HT1080 (cell line): ENCODE results near the gene ST6GAL2. TPM values are rescaled to one million over a fixed set of nuclear protein-coding genes. Genes with fewer than 3 reads are reported as not detected.
A peak's percentile ranks its signal among the peaks of the same experiment; 100 is the strongest.

ENCODE experiments used
- DNase-seq: peaks from one replicate; pipeline ENCODE4 v3.0.0-alpha.2; 2015; ENCODE audit warnings: low read depth
- polyA plus RNA-seq, 2 experiments: library from polyadenylated mRNA; depleted of rRNA; stranded (reverse); fragments of >200 nt; gene quantifications; 2 replicates each; pipeline ENCODE4 v1.2.3, GENCODE V29; 2015
- total RNA-seq: library from RNA; depleted of rRNA; stranded (reverse); fragments of >200 nt; shearing (Covaris generic); gene quantifications from 2 replicates; pipeline ENCODE4 v1.2.3, GENCODE V29; 2014; rRNA removed

The ST6GAL2 gene
- total RNA-seq, result 0.67 and 1.6 TPM in 2 replicates
- polyA plus RNA-seq (2015; cell fraction: cytosol; rRNA removed), result 0.58 and 0.89 TPM in 2 replicates
- 1.8 and 2.0 TPM in 2 replicates for polyA plus RNA-seq (2015; cell fraction: nucleus; rRNA removed)

DNA sequence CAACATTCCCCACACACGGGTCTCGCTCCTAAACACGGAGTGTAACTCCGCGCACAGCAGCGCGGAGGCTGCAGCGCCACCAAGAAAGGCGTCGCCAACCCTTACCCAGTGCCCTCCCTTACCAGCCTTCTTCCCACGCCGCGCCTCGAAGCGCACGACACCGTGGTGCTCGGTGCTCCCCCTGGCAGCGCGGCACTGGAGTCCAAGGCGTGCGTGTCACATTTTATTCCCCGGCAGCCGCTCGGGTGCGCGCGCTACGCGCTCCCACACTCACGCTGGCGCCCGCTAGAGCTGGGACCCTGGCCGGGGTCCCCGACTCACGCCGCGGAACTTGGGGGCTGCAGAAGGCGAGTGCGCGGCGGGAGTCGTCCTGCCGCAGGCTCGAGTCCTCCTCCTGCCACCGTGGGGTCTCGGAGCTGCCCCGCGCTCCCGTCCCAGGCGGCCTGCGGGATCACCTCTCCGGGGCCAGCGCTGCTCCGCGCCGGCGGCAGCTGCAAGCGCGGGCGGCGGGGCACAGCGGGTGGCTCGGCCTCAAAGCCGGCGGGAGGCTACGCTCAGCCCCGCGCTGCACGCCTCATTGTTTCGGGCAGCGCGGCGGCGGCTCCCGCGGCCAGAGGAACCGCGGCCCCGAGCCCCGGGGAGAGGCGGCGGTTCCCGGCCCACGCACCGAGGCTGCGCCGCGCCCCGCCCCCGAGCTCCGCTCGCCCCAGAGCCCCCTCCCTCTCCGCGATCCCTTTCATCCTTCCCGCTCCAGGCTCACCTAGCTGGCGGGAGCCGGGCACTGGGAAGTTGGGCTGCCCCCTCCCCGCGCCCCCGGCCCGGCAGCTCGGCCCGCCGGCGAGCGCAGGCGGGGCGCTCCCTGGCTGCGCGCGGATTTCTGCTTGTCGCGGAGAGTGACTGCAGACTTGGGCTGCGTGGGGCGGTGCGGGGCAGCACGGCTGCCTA lies at the start of gene ST6GAL2:
ST6GAL2 (minus strand) TSS at position 197 of the 945 bp plus-strand sequence. CDS start 42,190 bp downstream, outside the sequence.
- DNase-seq, result no peak

DNA sequence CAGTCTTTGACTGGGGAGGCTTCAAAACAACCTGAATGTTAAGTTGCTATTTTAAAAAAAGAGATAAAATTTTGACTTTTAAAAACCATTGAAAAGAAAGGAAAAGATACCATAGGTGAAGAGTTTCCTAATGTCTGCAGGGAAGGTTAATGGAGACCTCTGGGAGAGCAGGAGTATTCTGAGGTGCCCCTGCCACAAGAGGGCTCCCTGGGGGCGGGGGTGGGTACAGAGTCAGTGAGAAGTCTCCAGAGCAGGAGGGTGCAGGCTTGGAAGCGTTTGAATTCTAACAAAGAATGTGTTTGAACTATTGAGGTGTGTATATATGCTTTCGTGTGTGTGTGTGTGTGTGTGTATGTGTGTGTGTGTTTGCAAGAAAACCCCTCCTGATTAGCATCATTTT lies 46.7 kb upstream of the ST6GAL2 start:
- no peak for DNase-seq

GRCh38 chr2:106931717-106932335 lies 45.9 kb upstream of the ST6GAL2 start:
- DNase-seq, result no peak

DNA sequence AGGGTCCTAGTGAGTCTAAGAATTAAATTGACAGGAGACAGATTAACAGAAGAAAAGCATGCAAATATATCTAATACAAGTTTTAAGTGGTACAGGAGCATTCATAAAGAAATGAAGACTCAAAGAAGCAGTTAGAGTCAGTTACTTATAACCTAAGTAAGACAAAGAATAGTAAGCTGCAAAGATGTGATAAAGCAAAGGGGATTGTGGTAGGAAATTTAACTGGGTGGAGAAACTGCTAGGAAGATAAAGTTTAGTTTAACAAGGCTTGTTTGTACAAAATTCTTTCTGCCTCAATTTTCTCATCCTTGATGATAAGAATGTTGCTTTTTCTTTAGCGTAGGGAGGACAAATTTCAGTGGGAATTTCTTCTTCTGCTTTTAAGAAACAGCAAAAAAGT lies 35.5 kb upstream of the ST6GAL2 start:
- DNase-seq, result no peak

DNA sequence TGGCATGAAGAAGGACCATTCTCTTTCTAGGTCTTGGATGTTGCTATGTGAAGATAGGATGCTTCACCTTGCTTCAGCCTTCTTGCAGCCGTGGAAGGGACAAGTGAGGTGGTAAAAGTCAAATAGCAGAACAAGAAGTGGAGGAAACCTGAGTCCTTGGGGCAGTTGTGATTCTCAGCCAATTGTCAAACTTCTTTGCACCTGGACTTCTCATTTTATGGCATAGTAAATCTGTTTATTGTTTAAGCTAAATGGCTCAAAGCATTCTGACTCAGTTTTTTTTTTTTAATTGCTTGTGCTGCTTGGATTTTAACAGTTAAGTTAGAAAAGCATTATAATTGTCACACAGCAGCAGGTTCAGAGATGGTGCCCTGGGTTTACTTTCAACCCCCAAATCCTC lies 33.0 kb upstream of the ST6GAL2 start:
- DNase-seq, result no peak

DNA sequence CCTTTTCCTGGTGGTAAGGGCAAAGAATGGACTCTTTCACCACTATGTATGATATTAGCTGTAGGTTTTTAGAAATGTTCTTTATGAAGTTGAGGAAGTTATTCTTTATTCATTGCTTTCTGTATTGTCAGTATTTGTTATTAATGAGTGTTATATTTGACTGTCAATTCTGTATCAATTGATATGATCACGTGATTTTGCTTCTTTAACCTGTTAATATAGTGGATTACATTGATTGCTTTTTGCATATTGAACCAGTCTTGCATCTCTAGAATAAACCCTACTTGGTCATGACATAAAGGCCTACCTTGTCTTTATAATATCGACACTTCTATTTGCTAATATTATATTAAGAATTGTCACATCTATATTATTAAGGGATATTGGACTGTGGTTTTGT lies 18.3 kb upstream of the ST6GAL2 start:
- DNase-seq, result no peak

- DNase-seq, result no peak
Observed at GRCh38 chr2:106899786-106900530, 14.0 kb upstream of the ST6GAL2 start.

GRCh38 chr2:106894545-106894944 lies 8.6 kb upstream of the ST6GAL2 start:
- no peak for DNase-seq

GRCh38 chr2:106892048-106892447 lies 6.1 kb upstream of the ST6GAL2 start:
- DNase-seq, result no peak

DNA sequence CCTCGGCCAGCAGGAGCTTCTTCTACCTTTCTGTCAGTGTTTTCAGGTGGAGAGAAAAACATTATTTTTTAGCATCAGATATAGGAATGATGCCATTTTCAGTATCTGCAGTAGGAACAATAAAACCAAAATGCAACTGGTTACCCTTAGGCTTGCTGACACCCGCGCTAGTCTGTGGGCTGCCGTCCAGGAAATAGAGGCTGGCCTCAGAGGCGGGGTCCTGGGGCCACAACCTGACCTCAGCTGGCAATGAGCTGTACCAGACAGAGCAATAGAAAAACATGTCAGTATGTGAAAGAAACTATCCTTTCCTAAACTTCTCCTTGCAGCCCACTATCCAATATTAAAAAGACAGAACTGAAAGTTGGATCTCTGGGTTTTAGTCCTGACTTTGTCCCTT lies 4.6 kb upstream of the ST6GAL2 start:
- DNase-seq, result no peak

GRCh38 chr2:106886916-106887758 lies 1.2 kb upstream of the ST6GAL2 start:
- peak; percentile 29 for DNase-seq

GRCh38 chr2:106885329-106885728 lies 638 bp downstream of the ST6GAL2 start:
- DNase-seq, result no peak

- peak; percentile 42 for DNase-seq
Observed at GRCh38 chr2:106882673-106883072, 3.3 kb downstream of the ST6GAL2 start.

- no peak for DNase-seq
Observed at GRCh38 chr2:106878206-106878605, 7.8 kb downstream of the ST6GAL2 start.

DNA sequence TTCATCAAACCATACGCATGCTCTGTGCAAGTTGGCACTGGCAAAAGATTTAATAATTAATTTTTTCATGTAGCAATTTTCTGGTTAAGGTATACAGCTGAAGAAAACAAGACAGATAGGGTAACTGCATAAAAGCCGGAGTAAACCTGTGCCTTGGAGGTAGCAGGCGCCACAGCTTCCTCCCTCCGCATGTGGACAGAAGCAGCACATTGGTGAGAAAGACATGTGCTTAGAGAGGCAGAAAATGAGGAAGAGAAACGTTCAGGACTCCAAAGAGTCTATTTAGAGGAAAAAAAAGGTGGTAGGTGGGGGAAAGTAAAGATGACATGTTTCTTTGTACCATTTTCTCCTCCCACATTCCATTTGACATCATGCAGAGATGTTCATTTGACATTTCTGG lies 9.3 kb downstream of the ST6GAL2 start:
- DNase-seq, result no peak

DNA sequence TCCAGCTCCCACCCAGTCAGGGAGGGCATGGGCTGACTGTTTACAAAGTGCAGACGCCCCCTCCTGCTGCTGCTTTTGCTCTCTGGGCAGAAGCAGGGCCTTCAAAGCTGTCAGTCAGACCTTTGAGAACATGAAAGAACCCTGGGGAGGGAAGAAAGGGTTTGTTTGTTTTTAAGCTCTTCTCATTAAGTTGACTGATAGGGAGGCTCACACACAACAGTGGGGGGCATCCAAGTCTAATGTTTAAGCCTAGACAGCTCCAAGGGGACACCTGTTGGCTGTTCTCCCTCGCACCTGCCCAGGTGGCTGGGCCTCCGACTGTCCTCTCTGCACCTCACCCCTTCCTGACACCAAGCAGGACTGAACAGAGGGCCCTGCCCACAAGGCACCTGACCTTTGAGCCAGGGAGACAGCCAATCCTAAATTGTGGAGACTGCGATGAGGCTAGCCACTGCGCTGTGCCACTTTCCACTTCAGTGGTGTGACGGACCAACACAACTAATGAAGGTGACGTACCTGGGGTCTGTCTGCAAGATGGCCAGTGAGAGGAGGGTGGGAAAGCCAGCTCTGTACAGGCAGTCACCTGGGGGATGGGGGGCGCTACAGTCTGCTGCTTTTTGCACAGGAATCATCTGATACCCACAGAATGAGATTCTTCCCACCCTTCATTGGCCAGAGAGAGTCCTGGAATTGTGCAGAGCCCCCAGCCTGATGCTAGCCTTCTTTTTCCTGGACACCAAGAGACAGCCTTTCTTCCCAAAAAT lies 16.3 kb downstream of the ST6GAL2 start:
- DNase-seq, result no peak

GRCh38 chr2:106868275-106868674 lies 17.7 kb downstream of the ST6GAL2 start:
- no peak for DNase-seq

GRCh38 chr2:106867196-106867953 lies 18.6 kb downstream of the ST6GAL2 start:
- no peak for DNase-seq

DNA sequence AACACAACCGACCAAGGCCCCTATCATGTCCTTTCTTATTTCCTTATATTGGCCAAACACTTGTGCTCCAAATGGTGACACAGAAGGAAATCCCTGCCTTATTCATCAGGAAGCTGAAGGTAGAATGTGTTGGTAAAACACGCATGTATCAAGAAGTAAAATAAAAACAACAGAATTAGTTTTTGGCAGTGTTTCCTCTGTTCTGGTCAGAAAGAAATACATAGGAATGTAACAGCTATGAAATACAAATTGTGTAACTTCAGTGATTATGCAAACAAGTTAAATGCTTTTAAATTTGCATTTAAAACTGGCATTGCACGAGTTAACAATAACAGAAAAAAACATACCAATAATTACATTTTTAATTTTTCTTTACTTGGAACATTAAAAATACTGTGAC lies 19.3 kb downstream of the ST6GAL2 start:
- no peak for DNase-seq
